GM23338 (cell line): ENCODE measurements around the gene MESD. TPM values are rescaled to one million over a fixed set of nuclear protein-coding genes. Genes with fewer than 3 reads are reported as not detected.

ENCODE experiments used
- ATAC-seq: fragments of 200-7000 bp; cut with Tn5 transposase; 3 replicates; pipeline ENCODE4 v1.9.1; 2020
- DNase-seq: peaks from one replicate; pipeline ENCODE4 v3.0.0-alpha.2; 2015; ENCODE audit warnings: low spot score
- H2AFZ ChIP-seq: fragments of 200-600 bp; sonication (generic); 2 replicates; pipeline ENCODE4 v1.8.0; 2016; ENCODE audit warnings: antibody characterized with exemption, mild to moderate bottlenecking, moderate library complexity
- H3F3A ChIP-seq: fragments of 200-600 bp; sonication (generic); replicated peaks from 2 replicates; pipeline ENCODE4 v1.8.0; 2017; ENCODE audit warnings: antibody characterized with exemption, mixed run types, low read depth
- H3K27ac ChIP-seq: fragments of 200-600 bp; sonication (generic); 2 replicates; pipeline ENCODE4 v1.6.1; 2016; ENCODE audit warnings: low read depth
- H3K27me3 ChIP-seq: fragments of 200-600 bp; sonication (generic); 2 replicates; pipeline ENCODE4 v1.8.0; 2016; ENCODE audit warnings: mild to moderate bottlenecking, mixed run types, moderate library complexity; ENCODE audit not compliant: insufficient read depth
- H3K36me3 ChIP-seq: fragments of 200-600 bp; sonication (generic); 2 replicates; pipeline ENCODE4 v1.8.0; 2016; ENCODE audit warnings: mild to moderate bottlenecking; ENCODE audit not compliant: insufficient read depth
- H3K4me1 ChIP-seq: fragments of 200-600 bp; sonication (generic); 2 replicates; pipeline ENCODE4 v1.8.0; 2016; ENCODE audit warnings: mild to moderate bottlenecking, moderate library complexity; ENCODE audit not compliant: insufficient read depth
- H3K4me2 ChIP-seq: fragments of 200-600 bp; sonication (generic); 2 replicates; pipeline ENCODE4 v1.7.1; 2017; ENCODE audit warnings: mixed run types
- H3K4me3 ChIP-seq: fragments of 200-600 bp; sonication (generic); 2 replicates; pipeline ENCODE4 v1.6.1; 2016; ENCODE audit warnings: mixed run types
- H3K79me2 ChIP-seq: fragments of 200-600 bp; sonication (generic); replicated peaks from 2 replicates; pipeline ENCODE4 v1.8.0; 2017; ENCODE audit warnings: mild to moderate bottlenecking; ENCODE audit not compliant: insufficient read depth
- H3K9me2 ChIP-seq: fragments of 200-600 bp; sonication (generic); 2 replicates; pipeline ENCODE4 v1.8.0; 2017; ENCODE audit not compliant: insufficient read depth
- H4K20me1 ChIP-seq: fragments of 200-600 bp; sonication (generic); replicated peaks from 2 replicates; pipeline ENCODE4 v1.8.0; 2017; ENCODE audit warnings: mild to moderate bottlenecking; ENCODE audit not compliant: insufficient read depth
- H3K27ac Mint-ChIP-seq: 2 replicates; pipeline ENCODE4 v1.8.0; 2020; ENCODE audit warnings: inconsistent platforms, mild to moderate bottlenecking, moderate library complexity, mixed read lengths
- H3K27me3 Mint-ChIP-seq: 3 replicates; pipeline ENCODE4 v1.8.0; 2022; ENCODE audit warnings: low read depth, mild to moderate bottlenecking, moderate library complexity, mixed read lengths, inconsistent platforms; ENCODE audit not compliant: insufficient read depth, poor library complexity
- H3K36me3 Mint-ChIP-seq: 3 replicates; pipeline ENCODE4 v1.8.0; 2021; ENCODE audit warnings: low read depth, mild to moderate bottlenecking, inconsistent platforms, moderate library complexity, mixed read lengths
- H3K4me1 Mint-ChIP-seq: 3 replicates; pipeline ENCODE4 v1.8.0; 2020; ENCODE audit warnings: mild to moderate bottlenecking, inconsistent platforms, mixed read lengths
- H3K4me3 Mint-ChIP-seq: 3 replicates; pipeline ENCODE4 v1.8.0; 2021; ENCODE audit warnings: moderate library complexity, mild to moderate bottlenecking, inconsistent platforms, mixed read lengths
- H3K9me3 Mint-ChIP-seq: 3 replicates; pipeline ENCODE4 v1.8.0; 2020; ENCODE audit warnings: moderate library complexity, mild to moderate bottlenecking, inconsistent platforms, mixed read lengths
- CTCF ChIP-seq, 2 experiments: fragments of 200-600 bp in 1 of 2; sonication (generic) in 1 of 2; conservative IDR thresholded peaks; 2 replicates each; pipeline versions ENCODE4 v1.5.1 to v1.6.1; 2016 to 2017; ENCODE audit warnings: antibody characterized with exemption in 2 of 2, low read depth in 2 of 2, mild to moderate bottlenecking in 2 of 2, moderate library complexity in 1 of 2
- ETS1 ChIP-seq: IDR thresholded peaks from 2 replicates; pipeline ENCODE4 v1.6.1; 2016; ENCODE audit warnings: antibody characterized with exemption
- EZH2 ChIP-seq: fragments of 200-600 bp; sonication (generic); IDR thresholded peaks from one replicate; pipeline ENCODE4 v1.8.0; 2017; ENCODE audit warnings: antibody characterized with exemption, mild to moderate bottlenecking, low read depth; ENCODE audit not compliant: unreplicated experiment
- EZH2phosphoT487 ChIP-seq: fragments of 200-600 bp; sonication (generic); IDR thresholded peaks from one replicate; pipeline ENCODE4 v1.8.1; 2018; ENCODE audit warnings: antibody characterized with exemption; ENCODE audit not compliant: unreplicated experiment
- JUNB ChIP-seq: IDR thresholded peaks from one replicate; pipeline ENCODE4 v1.6.1; 2016; ENCODE audit warnings: antibody characterized with exemption; ENCODE audit not compliant: unreplicated experiment
- NANOG ChIP-seq: IDR thresholded peaks from 2 replicates; pipeline ENCODE4 v1.6.1; 2016; ENCODE audit warnings: antibody characterized with exemption, borderline replicate concordance
- POLR2AphosphoS5 ChIP-seq: IDR thresholded peaks from 2 replicates; pipeline ENCODE4 v1.6.1; 2016; ENCODE audit warnings: antibody characterized with exemption, low read depth
- REST ChIP-seq: IDR thresholded peaks from one replicate; pipeline ENCODE4 v1.6.1; 2018; ENCODE audit warnings: antibody characterized with exemption; ENCODE audit not compliant: unreplicated experiment
- STAT1 ChIP-seq: IDR thresholded peaks from one replicate; pipeline ENCODE4 v1.6.1; 2016; ENCODE audit warnings: antibody characterized with exemption; ENCODE audit not compliant: unreplicated experiment
- ZNF114 ChIP-seq: fragments of 250-450 bp; sonication (Bioruptor Pico); IDR thresholded peaks from 2 replicates; pipeline ENCODE4 v1.5.0; 2020; ENCODE audit warnings: mild to moderate bottlenecking, moderate library complexity
- polyA plus RNA-seq: library from polyadenylated mRNA; unstranded; fragments of >200 nt; fragmentation: Nextera tagmentation; extraction: Ambion mirVana; gene quantifications from 2 replicates; pipeline ENCODE4 v1.2.1, GENCODE V29; 2016
- total RNA-seq: library from RNA; depleted of rRNA; stranded (reverse); fragments of >200 nt; shearing (Covaris generic); gene quantifications from 2 replicates; pipeline ENCODE4 v1.2.3, GENCODE V29; 2014

Gene MESD
- total and polyA plus RNA-seq, 2 experiments from 2014 or later, result 25.6 to 52.7 TPM

- TF ChIP-seq STAT1, result no peak
- TF ChIP-seq EZH2phosphoT487, result no peak
- no peak for TF ChIP-seq JUNB
- TF ChIP-seq EZH2, result no peak
- TF ChIP-seq ZNF114 (CRISPR knock-in tag), result no peak
- TF ChIP-seq REST, result no peak
- TF ChIP-seq CTCF (conservative IDR thresholded peaks at IDR 0.05; ENCODE audit: low read depth in 2 of 2), result no peak
- TF ChIP-seq POLR2AphosphoS5, result no peak
Observed at GRCh38 chr15:81014446-81015093, 25.0 kb upstream of the MESD start (continued).

GRCh38 chr15:81013396-81013929, 23.8 kb upstream of the MESD start:
- Histone ChIP-seq H3K27me3 (no peaks in the 10 kb centered on the region), H3K4me2 (no peak overlapping the region), H3K27ac (no peak overlapping the region), H3K4me3 (no peak overlapping the region), H2AFZ (no peak overlapping the region), H3K79me2 (no peaks in the 10 kb centered on the region), H3K36me3 (no peaks in the 10 kb centered on the region), H4K20me1 (no peaks in the 10 kb centered on the region; the same call in 1 of the 2 replicates), H3F3A (no peaks in the 10 kb centered on the region), H3K4me1 (no peaks in the 10 kb centered on the region), H3K9me2 (no peaks in the 10 kb centered on the region; the same call in 1 of the 2 replicates)
- DNase-seq (no peak), ATAC-seq (no peak)
- Mint-ChIP-seq H3K4me3 (no peak overlapping the region), H3K27ac (no peak overlapping the region), H3K4me1 (no peaks in the 10 kb centered on the region), H3K36me3 (no peaks in the 10 kb centered on the region), H3K27me3 (no peaks in the 10 kb centered on the region), H3K9me3 (no peaks in the 10 kb centered on the region)
- TF ChIP-seq JUNB (no peak), STAT1 (no peak), POLR2AphosphoS5 (no peak), CTCF (conservative IDR thresholded peaks at IDR 0.05; ENCODE audit: low read depth in 2 of 2) (no peak), REST (no peak), NANOG (no peak), ETS1 (no peak), ZNF114 (CRISPR knock-in tag) (no peak)
